ENCODE data around the gene ATP5F1D.

The ATP5F1D gene

DNA sequence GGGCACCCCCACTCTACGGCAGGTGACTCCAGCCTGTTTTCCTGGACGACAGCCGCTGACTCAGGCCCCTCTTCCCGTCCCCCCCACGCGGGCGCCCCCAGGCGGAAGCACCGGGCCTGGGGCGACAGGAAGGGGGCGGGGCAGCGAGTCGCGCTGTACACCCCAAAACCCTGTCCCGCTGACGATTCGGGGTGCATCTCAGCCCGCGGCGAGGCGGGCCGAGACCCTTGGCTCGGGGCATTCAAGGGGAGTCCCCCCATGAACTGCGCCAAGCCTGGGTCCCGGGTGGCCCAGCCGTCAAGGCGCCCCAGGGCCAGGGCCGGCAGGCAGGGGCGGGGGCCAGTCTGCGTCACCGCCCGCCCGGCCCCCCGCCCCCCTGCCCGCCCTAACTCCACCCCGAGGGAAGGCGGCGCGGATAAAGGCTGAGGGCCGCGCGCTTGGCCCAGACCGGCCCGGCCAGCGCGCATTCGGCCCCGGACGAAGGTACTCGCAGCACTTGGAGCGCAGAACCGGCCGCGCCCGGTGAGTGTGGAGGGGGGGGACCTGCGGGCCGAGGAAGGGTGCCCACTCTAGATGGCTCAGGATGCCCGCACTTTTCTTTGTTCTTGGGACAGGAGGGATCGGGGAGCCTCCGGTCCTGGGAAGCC, 6.7 kb downstream of the ATP5F1D start, which contains the start of gene MIDN:
Gene MIDN, plus strand, starts transcription at position 445 of the 647 bp plus-strand sequence. CDS start 1,714 bp downstream, outside the sequence.
- DNase-seq = no peak

DNA sequence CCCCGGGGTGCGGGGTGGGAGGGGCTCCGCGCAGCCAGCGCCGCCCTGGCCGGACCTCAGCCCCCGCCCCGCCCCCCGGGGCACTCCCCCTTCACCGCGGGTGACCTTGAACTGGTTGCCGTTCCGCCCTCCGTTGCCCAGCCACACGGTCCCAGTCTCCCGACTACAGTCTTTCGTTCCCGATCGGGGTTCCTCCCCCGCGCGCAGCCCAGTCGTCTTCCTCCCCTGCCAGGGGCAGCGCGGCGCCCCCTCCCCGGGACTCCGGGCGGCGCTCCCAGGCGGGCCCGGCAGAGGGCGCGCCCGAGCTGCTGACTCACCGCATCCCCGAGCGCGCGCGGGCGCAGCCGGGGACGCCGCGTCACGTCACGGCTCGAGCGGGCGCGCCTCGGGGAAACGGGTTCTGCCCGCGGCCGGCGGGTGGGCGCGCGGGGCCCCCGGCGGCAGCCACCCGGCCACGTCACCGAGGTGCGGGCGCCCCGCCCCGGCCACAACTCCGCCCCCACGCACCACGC, 7.3 kb downstream of the ATP5F1D start:
- DNase-seq = no peak

DNA sequence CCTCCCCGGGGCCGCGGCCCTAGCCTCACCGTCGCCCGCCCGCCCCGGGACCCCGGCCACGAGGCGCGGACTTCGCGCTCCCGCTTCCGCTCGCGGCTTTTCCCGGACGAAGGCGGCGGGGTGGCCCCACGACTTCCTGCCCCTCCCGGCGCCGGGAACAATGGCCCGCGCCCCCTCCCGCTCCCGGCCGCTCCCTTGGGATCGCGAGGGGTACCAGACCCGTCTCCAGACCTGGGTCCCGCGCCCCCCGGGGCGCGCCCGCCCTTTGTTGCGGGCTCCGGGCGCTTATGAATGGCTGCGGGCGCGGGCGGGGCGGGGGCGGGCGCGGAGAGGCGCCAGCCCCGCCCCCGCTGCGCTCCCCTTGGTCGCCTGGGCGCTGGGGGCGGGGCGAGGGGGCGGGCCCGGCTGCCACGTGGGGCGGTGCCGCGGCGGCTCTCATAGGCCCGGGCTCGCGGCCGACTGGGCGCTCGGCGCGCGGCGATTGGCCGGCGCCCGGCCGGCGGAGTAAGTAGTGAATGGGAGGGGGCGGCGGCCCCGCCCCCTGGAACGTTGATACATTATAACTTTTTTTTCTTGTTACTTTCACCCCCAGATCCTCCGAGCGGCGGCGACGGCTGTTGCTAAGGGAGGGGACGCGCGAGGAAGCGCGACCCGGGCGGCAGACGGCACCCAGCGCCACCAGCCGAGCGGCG, 7.9 kb downstream of the ATP5F1D start:
- no peak for DNase-seq

DNA sequence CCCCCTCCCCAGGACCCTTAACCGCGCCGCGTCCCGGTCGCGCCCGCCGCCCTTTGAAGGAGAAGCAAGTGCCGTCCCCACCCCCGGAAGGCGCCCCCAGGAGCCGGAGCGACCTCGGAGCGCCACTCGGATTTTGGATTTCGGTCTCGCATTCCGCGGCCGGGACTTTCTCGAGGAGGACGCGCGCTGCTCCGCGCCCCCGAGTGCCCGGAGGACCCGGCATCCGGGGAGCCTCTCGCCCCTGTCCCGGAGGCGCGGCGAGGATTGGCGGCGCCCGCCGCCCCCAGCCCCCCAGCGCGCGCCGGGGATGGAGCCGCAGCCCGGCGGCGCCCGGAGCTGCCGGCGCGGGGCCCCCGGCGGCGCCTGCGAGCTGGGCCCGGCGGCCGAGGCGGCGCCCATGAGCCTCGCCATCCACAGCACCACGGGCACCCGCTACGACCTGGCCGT, 8.5 kb downstream of the ATP5F1D start:
- no peak for DNase-seq

DNA sequence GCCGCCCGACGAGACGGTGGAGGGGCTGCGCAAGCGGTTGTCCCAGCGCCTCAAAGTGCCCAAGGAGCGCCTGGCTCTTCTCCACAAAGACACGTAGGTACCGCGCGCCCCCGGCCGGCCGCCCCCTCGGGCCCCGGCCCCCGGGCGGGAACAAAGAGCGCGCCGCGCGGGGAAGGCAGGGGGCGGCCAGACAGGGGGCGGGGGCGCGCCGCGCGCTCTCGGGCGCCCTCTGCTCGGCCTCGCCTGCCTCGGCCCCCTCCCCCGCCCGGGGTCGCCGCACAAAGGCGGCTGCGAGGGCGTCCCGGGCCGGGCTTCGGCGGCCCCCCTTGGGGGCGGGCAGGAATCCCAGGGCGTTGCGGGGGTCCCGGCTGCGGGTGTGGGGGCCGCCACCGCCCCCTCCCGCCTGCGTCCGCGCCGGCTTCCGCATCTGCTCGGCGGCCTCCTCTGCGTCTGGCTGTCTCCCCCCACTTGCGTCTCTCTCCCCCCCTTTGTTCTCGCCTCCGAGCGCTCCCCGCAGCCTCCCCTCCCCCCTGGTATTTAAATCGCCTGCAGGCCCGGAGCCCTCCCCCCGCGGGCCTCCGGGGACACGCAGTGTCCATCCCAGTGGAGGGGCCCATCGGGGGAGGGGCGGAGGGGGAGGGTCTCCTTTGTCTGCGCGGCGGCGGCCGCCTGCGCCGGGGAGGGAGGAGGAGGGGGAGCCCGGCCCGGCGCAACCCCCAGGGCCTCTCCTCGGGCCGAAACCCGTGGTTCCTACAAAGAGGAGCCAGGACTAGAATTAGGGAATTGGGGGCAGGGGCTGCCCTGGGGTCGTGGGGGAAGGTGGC, 9.1 kb downstream of the ATP5F1D start:
- DNase-seq = no peak

DNA sequence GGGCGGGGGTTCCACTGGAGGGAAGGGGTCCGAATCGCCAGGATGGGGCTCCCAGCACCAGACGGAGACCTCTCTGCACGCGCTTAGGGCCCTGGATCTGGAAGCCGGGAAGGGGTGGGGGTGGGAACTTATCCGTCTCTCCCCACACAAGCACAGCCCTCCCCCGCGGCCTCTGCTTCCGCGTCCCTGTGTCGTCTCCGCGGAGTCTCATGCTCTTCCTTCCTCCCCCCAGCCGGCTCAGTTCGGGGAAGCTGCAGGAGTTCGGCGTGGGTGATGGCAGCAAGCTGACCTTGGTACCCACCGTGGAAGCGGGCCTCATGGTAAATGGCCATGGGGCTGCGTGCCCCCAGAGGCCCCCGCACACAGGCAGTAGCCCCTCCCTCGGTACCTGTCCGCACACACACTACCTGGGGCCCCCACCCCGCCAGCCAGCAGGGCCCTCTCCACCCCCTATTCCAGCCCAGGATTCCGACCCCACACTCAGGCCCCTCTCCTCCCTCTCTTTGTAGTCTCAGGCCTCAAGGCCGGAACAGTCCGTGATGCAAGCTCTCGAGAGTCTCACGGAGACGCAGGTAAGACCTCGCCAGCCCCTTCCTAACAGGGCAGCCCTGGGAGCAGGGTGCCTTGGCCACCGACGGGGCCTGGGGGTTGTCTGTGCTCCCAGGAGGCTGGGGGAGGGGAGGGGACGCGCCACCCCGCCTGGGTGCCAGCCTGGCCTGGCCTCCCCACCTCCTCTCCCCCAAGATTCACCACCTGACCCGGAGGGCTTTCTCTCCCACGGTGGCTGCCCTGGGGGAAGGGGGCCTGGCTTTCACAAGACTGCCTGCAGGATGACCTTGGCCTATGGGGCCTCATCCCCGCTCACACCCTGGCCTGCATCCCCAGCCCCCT, 10.0 kb downstream of the ATP5F1D start:
- no peak for DNase-seq

DNA sequence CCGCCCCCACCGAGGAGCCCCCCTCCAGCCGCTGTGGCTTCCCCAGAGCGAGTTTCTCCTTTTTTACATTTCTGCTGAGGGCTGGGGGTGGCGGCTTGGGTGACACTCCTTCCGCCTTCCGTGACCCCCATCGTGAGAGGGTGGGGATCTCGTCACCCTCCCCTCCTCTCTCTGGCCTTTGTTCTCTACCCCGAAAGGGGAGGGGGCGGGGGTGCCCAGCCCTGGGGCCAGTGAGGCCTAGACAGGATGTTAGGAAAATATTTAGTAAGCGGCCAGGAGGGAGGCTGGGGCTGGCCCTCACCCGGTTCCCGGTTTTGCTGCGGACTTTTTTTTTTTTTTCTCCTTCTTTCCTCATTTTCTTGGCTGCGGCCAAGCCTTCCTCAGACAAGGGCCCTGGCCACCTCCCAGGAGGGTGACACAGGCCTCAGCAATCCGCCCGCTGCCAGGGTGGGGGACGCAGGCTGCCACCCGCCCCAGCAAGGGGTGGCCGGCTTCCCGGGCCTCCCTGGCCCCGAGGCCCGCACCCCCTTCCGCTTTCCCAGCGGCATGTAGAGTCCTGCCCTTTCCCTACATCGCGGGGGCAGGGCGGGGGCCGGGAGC, 10.8 kb downstream of the ATP5F1D start:
- DNase-seq = no peak

DNA sequence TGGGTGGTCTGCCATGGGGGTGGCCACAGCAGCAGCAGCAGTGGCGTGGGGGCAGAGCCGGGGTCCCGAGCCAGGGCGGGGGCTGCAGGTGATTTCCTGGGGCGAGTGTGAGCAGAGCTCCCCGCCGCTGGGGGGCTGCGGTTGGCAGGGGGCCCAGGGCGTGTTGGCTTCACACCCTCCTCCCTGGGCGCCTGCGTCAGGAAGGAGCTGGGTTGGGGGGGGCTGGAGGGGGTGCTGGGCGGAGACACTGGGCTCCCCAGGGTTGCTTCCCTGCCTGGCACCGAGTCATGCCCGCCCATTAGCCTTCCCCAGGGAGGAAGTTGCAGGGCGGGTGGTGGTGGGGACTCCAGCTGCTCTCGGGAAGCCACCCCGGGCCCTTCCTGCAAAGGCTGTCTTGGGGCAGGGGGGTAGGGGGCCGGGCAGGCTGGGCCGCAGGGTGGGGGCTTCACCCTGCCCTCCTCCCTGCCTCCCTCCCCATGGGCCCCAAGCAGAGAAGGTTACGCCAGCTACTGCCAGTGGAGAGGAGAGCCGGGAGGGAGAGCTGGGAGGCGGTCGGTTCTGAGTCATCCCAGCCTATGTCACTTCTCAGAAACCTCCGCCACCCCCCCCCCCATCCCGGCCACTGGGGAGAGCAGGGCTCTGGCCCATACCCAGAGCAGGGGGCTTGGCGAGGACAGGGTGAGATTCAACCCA, 11.4 kb downstream of the ATP5F1D start:
- no peak for DNase-seq

DNA sequence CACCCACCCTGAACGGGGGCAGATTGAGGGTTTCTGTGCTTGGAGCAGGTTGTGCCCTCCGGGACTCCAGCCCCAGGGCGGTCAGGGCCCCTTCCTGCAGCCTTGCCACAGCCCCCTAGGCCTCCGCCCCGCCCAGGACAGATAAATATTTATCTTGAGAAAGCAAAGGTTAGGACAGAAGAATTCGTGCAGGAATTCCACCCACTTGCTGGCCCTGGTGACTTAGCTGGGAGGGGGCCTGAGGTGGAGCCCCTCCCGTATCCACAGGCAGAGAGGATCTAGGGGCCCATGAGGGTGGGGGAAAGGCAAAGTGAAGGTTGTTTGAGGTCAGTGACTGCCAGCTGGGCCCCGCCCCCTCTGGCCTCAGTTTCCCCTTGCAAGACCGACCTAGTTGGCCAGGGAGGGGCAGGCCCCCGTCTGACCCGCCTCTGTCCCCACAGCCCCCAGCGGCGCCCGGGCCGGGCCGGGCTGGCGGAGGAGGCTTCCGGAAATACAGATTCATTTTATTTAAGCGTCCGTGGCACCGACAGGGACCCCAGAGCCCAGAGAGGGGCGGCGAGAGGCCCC, 12.0 kb downstream of the ATP5F1D start:
- no peak for DNase-seq

DNA sequence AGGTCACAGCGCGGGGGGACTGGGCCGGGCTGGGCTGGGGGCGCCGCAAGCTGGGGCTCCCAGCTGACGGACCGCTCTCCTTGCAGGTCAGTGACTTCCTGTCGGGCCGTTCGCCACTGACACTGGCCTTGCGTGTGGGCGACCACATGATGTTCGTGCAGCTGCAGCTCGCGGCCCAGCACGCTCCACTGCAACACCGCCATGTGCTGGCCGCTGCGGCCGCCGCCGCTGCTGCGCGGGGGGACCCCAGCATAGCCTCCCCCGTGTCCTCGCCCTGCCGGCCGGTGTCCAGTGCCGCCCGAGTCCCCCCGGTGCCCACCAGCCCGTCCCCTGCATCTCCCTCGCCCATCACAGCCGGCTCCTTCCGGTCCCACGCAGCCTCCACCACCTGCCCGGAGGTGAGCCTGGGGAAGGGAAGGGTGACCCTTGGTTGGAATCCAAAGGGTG, 12.6 kb downstream of the ATP5F1D start:
- DNase-seq = no peak

DNA sequence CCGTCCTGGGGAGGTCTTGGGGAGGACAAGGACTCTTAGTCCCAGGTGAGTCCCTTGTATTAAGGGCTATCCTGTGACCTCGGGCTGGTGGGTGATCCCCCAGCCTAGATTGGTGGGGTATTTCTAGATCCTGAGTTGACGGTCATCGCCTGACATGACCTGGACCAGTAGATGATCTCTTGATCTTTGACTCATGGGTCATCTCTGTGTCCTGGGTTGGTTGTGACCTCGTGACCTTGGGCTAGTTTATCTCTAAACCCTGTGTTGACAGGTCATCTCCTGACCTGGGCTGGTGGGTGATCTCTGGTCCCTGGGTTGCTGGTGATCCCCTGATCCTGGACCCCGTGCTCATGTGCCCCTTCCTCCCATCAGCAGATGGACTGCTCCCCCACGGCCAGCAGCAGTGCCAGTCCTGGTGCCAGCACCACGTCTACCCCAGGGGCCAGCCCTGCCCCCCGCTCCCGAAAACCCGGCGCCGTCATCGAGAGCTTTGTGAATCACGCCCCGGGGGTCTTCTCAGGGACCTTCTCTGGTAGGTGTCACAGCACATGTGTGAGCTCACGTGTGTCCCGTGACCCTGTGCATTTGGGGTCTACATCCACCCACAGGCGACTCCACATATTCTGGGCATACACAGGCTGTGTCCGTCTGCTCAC, 13.1 kb downstream of the ATP5F1D start:
- DNase-seq = no peak

DNA sequence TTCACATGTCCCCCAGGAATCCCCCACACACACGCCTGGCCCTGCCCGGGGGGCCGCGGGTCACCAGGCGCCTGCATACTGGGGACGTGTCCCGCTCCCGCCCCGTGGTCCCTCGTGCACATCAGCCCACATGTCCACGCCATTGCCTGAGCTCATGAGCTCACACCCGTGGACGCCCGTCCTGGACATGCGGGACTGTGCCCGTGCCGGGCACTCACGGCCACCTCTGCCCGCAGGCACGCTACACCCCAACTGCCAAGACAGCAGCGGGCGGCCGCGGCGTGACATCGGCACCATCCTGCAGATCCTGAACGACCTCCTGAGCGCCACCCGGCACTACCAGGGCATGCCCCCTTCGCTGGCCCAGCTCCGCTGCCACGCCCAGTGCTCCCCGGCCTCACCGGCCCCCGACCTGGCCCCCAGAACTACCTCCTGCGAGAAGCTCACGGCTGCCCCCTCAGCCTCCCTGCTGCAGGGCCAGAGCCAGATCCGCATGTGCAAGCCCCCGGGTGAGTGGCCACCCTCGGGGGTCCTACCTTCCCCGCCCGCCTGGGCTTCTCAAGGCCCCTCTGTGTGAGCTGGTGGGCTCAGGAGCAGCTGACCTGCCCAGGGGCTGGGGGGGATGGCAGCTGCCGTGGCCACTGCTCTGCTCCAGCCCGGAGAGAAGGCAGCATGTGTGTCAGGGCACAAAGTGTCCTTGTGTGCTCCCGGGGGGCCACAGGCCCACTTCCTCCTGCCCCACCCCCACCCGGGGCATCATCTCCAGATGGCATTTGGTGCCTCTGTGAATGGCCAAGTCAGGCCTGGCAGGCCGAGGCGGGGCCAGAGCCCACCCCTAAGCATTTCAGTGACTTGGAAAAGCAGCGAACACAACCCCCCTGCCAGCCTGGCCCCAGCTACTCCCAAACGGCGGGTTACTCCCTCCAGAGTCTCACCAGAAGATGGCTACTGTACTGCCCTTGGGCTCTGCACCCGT, 13.9 kb downstream of the ATP5F1D start:
- DNase-seq = no peak

DNA sequence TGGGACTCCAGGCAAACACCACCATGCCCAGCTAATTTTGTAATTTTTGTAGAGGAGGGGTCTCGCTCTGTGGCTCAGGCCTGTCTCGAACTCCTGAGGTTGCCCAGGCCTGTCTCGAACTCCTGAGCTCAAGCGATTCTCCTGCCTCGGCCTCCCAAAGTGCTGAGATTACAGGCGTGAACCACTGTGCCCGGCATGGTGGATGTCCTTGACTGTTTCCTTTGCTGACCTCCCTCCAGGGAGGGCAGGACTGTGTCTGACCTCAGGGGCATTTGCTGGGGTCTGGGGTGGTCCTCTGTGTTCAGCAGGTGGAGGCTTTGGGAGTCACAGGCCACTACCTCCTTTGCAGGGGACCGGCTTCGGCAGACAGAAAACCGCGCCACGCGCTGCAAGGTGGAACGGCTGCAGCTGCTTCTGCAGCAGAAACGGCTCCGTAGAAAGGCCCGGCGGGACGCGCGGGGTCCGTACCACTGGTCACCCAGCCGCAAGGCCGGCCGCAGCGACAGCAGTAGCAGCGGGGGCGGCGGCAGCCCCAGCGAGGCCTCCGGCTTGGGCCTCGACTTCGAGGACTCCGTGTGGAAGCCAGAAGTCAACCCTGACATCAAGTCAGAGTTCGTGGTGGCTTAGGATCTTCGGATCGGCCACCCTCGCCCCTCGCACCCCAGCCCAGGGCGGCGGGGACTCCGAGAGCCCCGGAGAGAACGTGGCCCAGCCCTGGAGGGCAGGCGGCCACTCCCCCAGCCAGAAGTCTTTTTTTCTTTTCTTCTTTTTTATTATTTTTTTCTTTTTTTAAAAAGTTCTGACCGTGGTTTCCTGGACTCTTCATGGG, 15.3 kb downstream of the ATP5F1D start:
- no peak for DNase-seq

DNA sequence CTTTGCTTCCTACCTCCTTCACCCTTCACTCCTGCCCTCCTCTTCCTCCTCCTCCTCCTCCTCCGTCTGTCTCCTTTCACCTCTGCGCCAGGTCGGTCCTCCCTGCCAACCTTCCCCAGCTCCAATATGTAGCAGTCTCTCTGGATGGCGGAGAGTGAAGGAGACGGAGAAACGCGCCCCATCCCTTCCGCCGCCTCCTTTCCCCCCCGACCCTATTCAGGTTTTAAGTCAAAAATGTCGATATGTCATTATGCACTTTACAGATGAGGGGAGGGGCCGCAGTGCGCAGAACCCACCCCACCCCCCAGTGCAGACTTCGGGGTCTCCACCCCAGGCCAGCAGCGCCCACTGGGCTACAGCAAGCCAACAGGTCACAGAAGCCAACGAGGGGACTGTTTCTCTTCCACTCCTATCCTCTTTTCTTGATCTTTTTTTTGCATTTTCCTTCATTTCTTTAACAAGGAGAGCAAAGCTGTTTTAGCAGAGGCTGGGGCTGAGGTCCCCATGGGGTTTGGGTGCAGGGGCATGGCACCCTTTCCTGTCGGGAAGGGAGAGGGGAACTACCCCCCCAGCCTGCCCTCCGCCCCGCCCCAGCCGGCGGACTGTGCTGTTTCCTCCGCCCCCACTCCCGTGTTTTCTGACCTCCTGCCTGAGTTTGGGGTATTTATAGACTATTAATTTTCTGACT, 16.1 kb downstream of the ATP5F1D start:
- DNase-seq = no peak

DNA sequence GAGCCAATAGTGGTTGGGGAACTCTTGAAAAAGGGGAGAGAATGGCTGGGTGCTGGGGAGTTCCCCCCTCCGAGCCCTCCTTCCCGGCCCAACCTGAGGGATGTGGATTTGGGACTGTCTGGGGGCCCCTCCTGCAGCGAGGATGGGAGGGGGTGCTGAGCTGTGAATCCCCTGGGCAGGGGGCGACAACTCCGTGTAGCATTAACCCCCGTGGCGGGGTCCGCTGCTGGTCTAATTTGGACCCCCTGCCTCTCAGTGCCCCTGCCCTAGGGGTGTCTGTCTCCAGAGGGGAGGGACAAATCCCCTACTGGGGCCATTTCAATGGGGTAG, 16.6 kb downstream of the ATP5F1D start:
- no peak for DNase-seq

DNA sequence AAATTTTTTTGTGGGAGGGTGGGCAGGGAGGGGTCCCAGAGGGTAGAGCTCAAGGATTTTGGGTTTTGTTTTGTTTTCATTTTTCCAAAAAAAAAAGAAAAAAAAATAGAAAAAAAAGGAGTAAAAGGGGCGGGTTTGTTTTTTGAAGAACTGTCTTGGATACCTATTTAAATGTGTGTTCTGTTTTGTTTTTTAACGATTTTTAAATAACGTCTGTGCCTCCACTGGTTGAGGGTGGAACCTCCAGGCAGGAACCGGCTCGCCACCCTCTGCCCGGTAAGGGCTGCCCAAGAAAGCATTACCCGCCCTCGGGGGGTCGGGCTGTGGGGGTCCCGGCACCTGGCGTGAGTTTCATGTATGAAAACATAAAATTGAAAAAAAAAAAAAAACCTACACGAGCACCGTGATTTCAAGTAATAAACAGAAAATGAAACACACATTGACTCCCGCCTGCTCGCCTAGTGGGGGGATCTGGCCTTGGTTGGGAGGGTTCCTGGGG, 17.2 kb downstream of the ATP5F1D start:
- no peak for DNase-seq

DNA sequence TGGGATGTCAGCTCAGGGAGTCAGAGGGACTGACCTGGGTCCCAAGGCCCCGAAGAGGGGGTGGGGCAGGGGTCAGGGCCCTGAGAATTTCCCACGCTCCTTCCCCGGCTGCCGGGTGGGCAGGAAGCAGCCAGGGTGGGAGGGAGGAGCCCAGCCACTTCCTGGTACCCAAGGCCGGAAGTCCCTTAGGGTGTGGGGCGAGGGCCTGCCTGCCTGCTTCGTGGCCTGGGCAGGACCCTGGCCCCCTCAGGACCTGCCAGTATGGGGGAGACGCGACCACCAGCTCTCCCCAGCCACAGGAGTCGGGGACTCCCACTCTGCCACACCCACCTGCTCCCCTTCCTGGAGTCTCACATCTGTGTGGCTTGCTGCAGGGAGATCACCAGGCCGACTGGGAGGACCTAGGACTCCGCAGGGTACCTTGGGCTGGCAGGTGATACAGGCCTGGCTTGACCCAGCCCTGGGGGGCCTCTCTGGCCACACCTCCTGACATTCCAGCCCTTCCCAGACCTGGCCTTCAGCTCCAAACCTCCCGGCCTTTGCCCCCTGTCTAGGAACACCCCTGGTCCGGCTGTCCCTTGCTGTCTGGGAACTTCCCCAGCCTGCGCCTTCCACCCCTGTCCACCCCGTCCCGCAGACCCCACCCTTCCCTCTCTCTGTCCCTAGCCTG, 17.8 kb downstream of the ATP5F1D start:
- no peak for DNase-seq

Measured in cortex of kidney (tissue), 1 donor.